ENCODE measurements around the gene BMPER. TPM values are rescaled to one million over a fixed set of nuclear protein-coding genes. Genes with fewer than 3 reads are reported as not detected.

Gene BMPER
- total RNA-seq, 1 donor from 2014 or later: 0.56 TPM

GRCh38 chr7:33869176-33869575 is 36.2 kb upstream of the BMPER start:
- TF ChIP-seq CTCF (IDR thresholded peaks at IDR 0.05): no peak
- Mint-ChIP-seq H3K36me3 (ENCODE audit: unreplicated experiment) (no peaks in the 10 kb centered on the region), H3K4me3 (ENCODE audit: unreplicated experiment) (no peak overlapping the region), H3K4me1 (ENCODE audit: unreplicated experiment) (peaks cover 12% of the 10 kb centered on the region), H3K9me3 (ENCODE audit: unreplicated experiment) (no peaks in the 10 kb centered on the region), H3K27ac (ENCODE audit: unreplicated experiment) (no peak overlapping the region), H3K27me3 (ENCODE audit: unreplicated experiment) (no peaks in the 10 kb centered on the region)
- no peak for DNase-seq (ENCODE audit: extremely low spot score, unreplicated experiment)

GRCh38 chr7:33870120-33870519 is 35.2 kb upstream of the BMPER start:
- H3K4me1 Mint-ChIP-seq (ENCODE audit: unreplicated experiment): peaks cover 22% of the 10 kb centered on the region
- H3K4me3 Mint-ChIP-seq (ENCODE audit: unreplicated experiment): no peak overlapping the region
- no peaks in the 10 kb centered on the region for H3K9me3 Mint-ChIP-seq (ENCODE audit: unreplicated experiment)
- TF ChIP-seq CTCF (IDR thresholded peaks at IDR 0.05): no peak
- no peak overlapping the region for H3K27ac Mint-ChIP-seq (ENCODE audit: unreplicated experiment)
- DNase-seq (ENCODE audit: extremely low spot score, unreplicated experiment): no peak
- no peaks in the 10 kb centered on the region for H3K36me3 Mint-ChIP-seq (ENCODE audit: unreplicated experiment)
- H3K27me3 Mint-ChIP-seq (ENCODE audit: unreplicated experiment): no peaks in the 10 kb centered on the region

GRCh38 chr7:33872870-33873269 is 32.5 kb upstream of the BMPER start:
- no peaks in the 10 kb centered on the region for H3K9me3 Mint-ChIP-seq (ENCODE audit: unreplicated experiment)
- no peak overlapping the region for H3K27ac Mint-ChIP-seq (ENCODE audit: unreplicated experiment)
- H3K36me3 Mint-ChIP-seq (ENCODE audit: unreplicated experiment): no peaks in the 10 kb centered on the region
- DNase-seq (ENCODE audit: extremely low spot score, unreplicated experiment): no peak
- H3K27me3 Mint-ChIP-seq (ENCODE audit: unreplicated experiment): no peaks in the 10 kb centered on the region
- H3K4me1 Mint-ChIP-seq (ENCODE audit: unreplicated experiment): peaks cover 30% of the 10 kb centered on the region
- TF ChIP-seq CTCF (IDR thresholded peaks at IDR 0.05): no peak
- no peak overlapping the region for H3K4me3 Mint-ChIP-seq (ENCODE audit: unreplicated experiment)

GRCh38 chr7:33873518-33873917 is 31.8 kb upstream of the BMPER start:
- Mint-ChIP-seq H3K4me3 (ENCODE audit: unreplicated experiment) (no peak overlapping the region), H3K27ac (ENCODE audit: unreplicated experiment) (no peak overlapping the region), H3K36me3 (ENCODE audit: unreplicated experiment) (no peaks in the 10 kb centered on the region), H3K4me1 (ENCODE audit: unreplicated experiment) (peaks cover 28% of the 10 kb centered on the region), H3K9me3 (ENCODE audit: unreplicated experiment) (no peaks in the 10 kb centered on the region), H3K27me3 (ENCODE audit: unreplicated experiment) (no peaks in the 10 kb centered on the region)
- DNase-seq (ENCODE audit: extremely low spot score, unreplicated experiment): no peak
- no peak for TF ChIP-seq CTCF (IDR thresholded peaks at IDR 0.05)

- Mint-ChIP-seq H3K36me3 (ENCODE audit: unreplicated experiment) (no peaks in the 10 kb centered on the region), H3K4me3 (ENCODE audit: unreplicated experiment) (no peak overlapping the region), H3K27ac (ENCODE audit: unreplicated experiment) (no peak overlapping the region), H3K4me1 (ENCODE audit: unreplicated experiment) (peaks cover 28% of the 10 kb centered on the region), H3K27me3 (ENCODE audit: unreplicated experiment) (no peaks in the 10 kb centered on the region), H3K9me3 (ENCODE audit: unreplicated experiment) (no peaks in the 10 kb centered on the region)
- DNase-seq (ENCODE audit: extremely low spot score, unreplicated experiment): no peak
- no peak for TF ChIP-seq CTCF (IDR thresholded peaks at IDR 0.05)
These were observed 31.2 kb upstream of the BMPER start for GRCh38 chr7:33873981-33874750.
